Ovary (tissue), 9 donors: Measurements from ENCODE around the gene CFAP119. TPM values are rescaled to one million over a fixed set of nuclear protein-coding genes. Genes with fewer than 3 reads are reported as not detected.

Experiments used
- DNase-seq, 5 donors: peaks; one replicate each; pipeline ENCODE4 v3.0.0-alpha.2; 2019 to 2020
- H3K27ac ChIP-seq, 2 donors: fragments of 200-600 bp; one replicate each; pipeline versions ENCODE4 v1.5.1 to v1.8.0; 2019 to 2022
- H3K27me3 ChIP-seq: fragments of 200-600 bp; one replicate; pipeline ENCODE4 v1.8.0; 2022
- H3K36me3 ChIP-seq: fragments of 200-600 bp; sonication (generic); one replicate; pipeline ENCODE4 v1.5.1; 2019
- H3K4me1 ChIP-seq: one replicate; pipeline ENCODE4 v1.8.1; 2013; ENCODE audit warnings: mild to moderate bottlenecking, moderate library complexity; ENCODE audit not compliant: insufficient read depth
- H3K4me3 ChIP-seq: fragments of 200-600 bp; sonication (generic); one replicate; pipeline ENCODE4 v1.5.1; 2017
- H3K9me3 ChIP-seq, 2 donors: fragments of 200-600 bp in 1 of 2; sonication (generic) in 1 of 2; one replicate each; pipeline versions ENCODE4 v1.5.1 to v1.8.1; 2013 to 2019; ENCODE audit warnings: mild to moderate bottlenecking in 1 of 2, moderate library complexity in 1 of 2
- CTCF ChIP-seq, 3 donors: fragments of 450-650 bp in 2 of 3; fragments of 200-600 bp in 1 of 3; IDR thresholded peaks; one replicate each; pipeline versions ENCODE4 v1.5.1 to v1.8.0; 2016 to 2022; ENCODE audit warnings: antibody characterized with exemption in 3 of 3, mild to moderate bottlenecking in 1 of 3
- EP300 ChIP-seq: sonication (generic); formaldehyde crosslinking; IDR thresholded peaks from one replicate; pipeline ENCODE4 v1.6.1; 2017; ENCODE audit warnings: antibody characterized with exemption
- POLR2A ChIP-seq: fragments of 450-650 bp; IDR thresholded peaks from one replicate; pipeline ENCODE4 v1.6.1; 2017; ENCODE audit warnings: antibody characterized with exemption, mild to moderate bottlenecking, moderate library complexity
- WGBS, 3 donors: extraction: QIAGEN DNeasy Blood & Tissue Kit in 1 of 3; methylation state at CpG; one replicate each; pipeline versions ENCODE4 v1.1.5 to v1.1.7; 2013 to 2017; 5-methylcytosine and 5-hydroxymethylcytosine counted together
- intact Hi-C, 4 donors: fragments of 100-400 bp; cut with DNase I; formaldehyde crosslinking; loops; one replicate each; pipeline versions ENCODE4 v1.11.0 to v1.15.1; 2022 to 2023
- polyA plus RNA-seq, 2 donors: library from polyadenylated mRNA; stranded (reverse); fragments of 200-250 nt in 1 of 2; fragments of 350-450 nt in 1 of 2; fragmentation: Illumina TruSeq in 1 of 2; extraction: RNeasy Lipid Tissue Mini Kit (QIAGEN cat#74804) in 1 of 2; gene quantifications; one replicate each; pipeline ENCODE4 v1.2.3, GENCODE V29; 2013 to 2014
- total RNA-seq, 7 donors: library from RNA; depleted of rRNA in 2 of 7; stranded (reverse); fragments of >200 nt in 2 of 7; fragmentation: NEBNext Ultra II Directional in 3 of 7; extraction: Animal tissue kit (Norgen Biotek cat#: 25700) in 3 of 7; gene quantifications; one replicate each; pipeline versions ENCODE4 v1.1.0 to v1.2.4, GENCODE V29; 2016 to 2023
- donor health status: DM: no; HTN: no; CAD: no; lungs with moderate emphysema.
- donor health status: DM: no; HTN: no; CAD: no.
- donor health status: Bipolar disorder and iron deficiency.
- donor health status: DM: yes; HTN: yes; CAD: no.
- donor health status: DM: no; HTN: no; CAD: no.
- donor health status: DM: yes; HTN: yes; CAD: no.

CFAP119 gene
- total and polyA plus RNA-seq, 9 donors: 1.2 to 27.0 (median 4.6) TPM

DNA sequence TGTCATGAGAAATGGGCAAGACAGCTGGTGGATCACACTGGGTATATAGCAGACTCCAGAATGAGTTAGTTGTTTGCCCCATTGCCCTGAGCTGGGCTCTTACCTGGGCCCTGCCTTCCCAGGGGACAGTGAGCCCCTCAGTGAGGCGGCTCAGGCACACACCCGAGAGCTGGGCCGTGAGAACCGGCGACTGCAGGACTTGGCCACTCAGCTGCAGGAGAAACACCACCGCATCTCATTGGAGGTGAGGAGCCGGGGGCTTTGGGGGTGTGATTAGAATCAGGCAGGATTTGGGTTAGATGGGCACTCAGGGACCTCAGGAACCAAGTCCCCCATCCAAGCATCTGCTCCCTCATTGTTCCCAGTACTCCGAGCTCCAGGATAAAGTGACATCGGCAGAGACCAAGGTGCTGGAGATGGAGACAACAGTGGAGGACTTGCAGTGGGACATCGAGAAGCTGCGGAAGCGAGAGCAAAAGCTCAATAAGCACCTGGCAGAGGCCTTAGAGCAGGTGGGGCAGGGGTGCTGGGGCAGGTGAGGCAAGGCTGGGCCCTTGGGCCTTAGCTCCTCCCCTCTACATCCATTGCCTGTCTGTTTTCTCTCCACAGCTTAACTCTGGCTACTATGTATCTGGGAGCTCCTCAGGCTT is 3.1 kb upstream of the CFAP119 start:
- WGBS, 3 donors: 90 to 93% (median 92%) methylated on average over 12 of the region's 12 CpGs
- intact Hi-C loops: no loop called here
- H3K27me3 ChIP-seq: no peaks in the 10 kb centered on the region
- TF ChIP-seq CTCF (IDR thresholded peaks at IDR 0.05) (no peak), EP300 (no peak), POLR2A (no peak)
- DNase-seq: peak in 1 of 5 donors; percentile 30
- no peak overlapping the region for H3K4me3 ChIP-seq
- no peak overlapping the region for H3K27ac ChIP-seq
- H3K4me1 ChIP-seq: peaks cover 6% of the 10 kb centered on the region
- no peaks in the 10 kb centered on the region for H3K9me3 ChIP-seq
- H3K36me3 ChIP-seq: no peaks in the 10 kb centered on the region

GRCh38 chr16:30764086-30764485 is 2.2 kb upstream of the CFAP119 start:
- Histone ChIP-seq H3K27me3 (no peaks in the 10 kb centered on the region), H3K4me3 (no peak overlapping the region), H3K9me3 (no peaks in the 10 kb centered on the region), H3K4me1 (peaks cover 6% of the 10 kb centered on the region), H3K36me3 (no peaks in the 10 kb centered on the region), H3K27ac (no peak overlapping the region)
- TF ChIP-seq POLR2A (no peak), CTCF (IDR thresholded peaks at IDR 0.05) (no peak), EP300 (no peak)
- DNase-seq: peak in 1 of 5 donors; percentile 29
- intact Hi-C loops: no loop called here
- 82 to 84% (median 83%) methylated on average over 11 of the region's 11 CpGs for WGBS, 3 donors

DNA sequence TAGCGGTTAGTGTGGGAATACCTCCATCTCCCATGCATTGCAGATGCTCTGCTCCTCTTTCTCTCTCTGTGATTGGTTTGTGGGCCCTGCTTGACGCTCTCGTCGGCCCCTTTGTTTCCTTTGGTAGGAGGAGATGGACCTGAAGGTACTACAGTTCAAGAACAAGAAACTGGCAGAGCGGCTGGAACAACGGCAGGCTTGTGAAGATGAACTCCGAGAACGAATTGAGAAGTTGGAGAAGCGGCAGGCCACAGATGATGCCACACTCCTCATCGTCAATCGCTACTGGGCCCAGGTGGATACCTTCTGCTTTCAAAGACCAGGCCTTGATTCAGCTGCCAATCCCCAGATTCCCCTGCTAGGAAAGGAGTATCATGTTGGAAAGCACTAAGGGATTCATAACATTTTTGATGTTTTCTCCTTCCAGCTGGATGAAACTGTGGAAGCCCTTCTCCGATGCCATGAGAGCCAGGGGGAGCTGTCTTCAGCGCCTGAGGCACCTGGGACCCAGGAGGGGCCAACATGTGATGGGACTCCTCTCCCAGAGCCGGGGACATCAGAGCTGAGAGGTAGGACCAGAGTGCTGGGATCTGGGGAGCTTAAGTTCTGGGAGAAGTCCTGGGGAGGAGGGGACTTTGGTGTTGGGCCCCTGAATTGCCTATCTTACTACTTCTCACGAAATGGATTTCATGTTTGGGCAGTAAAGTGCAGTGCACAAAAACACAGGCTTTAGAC is 1.3 kb upstream of the CFAP119 start:
- TF ChIP-seq CTCF (IDR thresholded peaks at IDR 0.05): no peak
- TF ChIP-seq POLR2A: no peak
- TF ChIP-seq EP300: no peak
- intact Hi-C loops: loop anchor here in 1 of 4 donors (1.0 kb wide), 1 partner anchor 20 kb away; no protein-coding TSS in a partner anchor
- Histone ChIP-seq H3K4me1 (peaks cover 6% of the 10 kb centered on the region), H3K27ac (no peak overlapping the region), H3K36me3 (no peaks in the 10 kb centered on the region), H3K27me3 (no peaks in the 10 kb centered on the region), H3K4me3 (peak overlapping the region; percentile 63), H3K9me3 (no peaks in the 10 kb centered on the region)
- WGBS, 3 donors: 50 to 58% (median 54%) methylated on average over 15 of the region's 15 CpGs
- peak in 2 of 5 donors; percentile 23 to 35 for DNase-seq

GRCh38 chr16:30761427-30761927 is 385 bp downstream of the CFAP119 start:
- no peak for TF ChIP-seq EP300
- no peak for TF ChIP-seq POLR2A
- no peak for TF ChIP-seq CTCF (IDR thresholded peaks at IDR 0.05)
- Histone ChIP-seq H3K4me3 (peak overlapping the region; percentile 63), H3K27me3 (no peaks in the 10 kb centered on the region), H3K4me1 (peaks cover 6% of the 10 kb centered on the region), H3K36me3 (no peaks in the 10 kb centered on the region), H3K27ac (peak overlapping the region in 1 of 2 donors; percentile 20), H3K9me3 (no peaks in the 10 kb centered on the region)
- intact Hi-C loops: no loop called here
- DNase-seq: peak in 4 of 5 donors; percentile 45 to 70 (median 59)
- WGBS, 3 donors: 0 to 1% (median 0%) methylated on average over 58 to 64 of the region's 64 CpGs
